NCI-H2107 treated with DMSO at 0.1 percent for 48 hours (cell line): ENCODE results near the gene OR6A2.

Source experiments
- DNase-seq: peaks from one replicate; lab custom pipeline; 2025; ENCODE audit not compliant: unreplicated experiment; lab: John Stamatoyannopoulos, UW

Gene OR6A2

DNA sequence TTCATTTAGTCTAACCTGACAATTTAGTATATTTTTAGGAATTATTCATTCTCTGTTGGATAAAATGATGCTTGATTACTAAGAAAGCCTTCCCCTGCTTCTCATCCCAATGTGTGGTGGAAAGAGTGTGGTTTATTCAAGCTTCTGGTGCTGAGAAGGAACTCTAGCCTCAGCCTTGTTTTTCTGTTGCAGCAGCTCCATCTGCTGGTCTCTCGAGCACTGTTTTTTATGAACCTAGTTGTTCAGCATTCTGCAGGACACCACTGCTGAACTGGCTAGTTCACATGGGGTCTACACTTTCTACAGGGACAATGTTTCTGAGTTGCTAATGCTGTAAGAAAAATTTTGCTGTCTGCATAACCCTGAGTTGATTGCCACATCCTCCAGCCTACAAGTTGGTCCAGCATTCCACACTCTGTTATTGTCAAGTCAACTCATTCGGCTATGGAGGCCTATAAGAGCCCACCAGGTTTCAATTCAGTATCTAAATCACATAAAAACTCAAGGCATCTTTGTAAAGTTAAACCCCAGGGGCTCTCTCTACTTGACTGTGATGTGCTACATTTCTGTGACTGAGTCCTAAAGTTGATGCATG, 42.0 kb downstream of the OR6A2 start:
- DNase-seq: peak; percentile 14

DNA sequence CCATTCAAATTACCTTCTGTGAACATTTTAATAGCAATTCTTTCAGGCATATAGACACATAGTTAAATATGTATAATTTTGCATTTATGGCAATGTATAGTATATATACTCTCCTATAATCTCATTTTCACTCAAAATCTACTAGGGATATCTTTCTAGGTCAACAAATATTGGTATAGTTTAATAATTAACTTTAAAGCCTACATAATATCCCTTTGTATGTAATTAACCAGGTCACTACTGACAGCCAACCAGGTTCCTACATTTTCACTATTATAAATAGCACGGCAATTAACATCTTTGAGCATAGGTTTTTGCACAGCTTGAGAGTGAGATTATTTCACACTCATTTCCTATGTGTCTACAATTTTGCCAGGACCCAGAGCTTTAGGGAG, 43.5 kb downstream of the OR6A2 start:
- DNase-seq: no peak

DNA sequence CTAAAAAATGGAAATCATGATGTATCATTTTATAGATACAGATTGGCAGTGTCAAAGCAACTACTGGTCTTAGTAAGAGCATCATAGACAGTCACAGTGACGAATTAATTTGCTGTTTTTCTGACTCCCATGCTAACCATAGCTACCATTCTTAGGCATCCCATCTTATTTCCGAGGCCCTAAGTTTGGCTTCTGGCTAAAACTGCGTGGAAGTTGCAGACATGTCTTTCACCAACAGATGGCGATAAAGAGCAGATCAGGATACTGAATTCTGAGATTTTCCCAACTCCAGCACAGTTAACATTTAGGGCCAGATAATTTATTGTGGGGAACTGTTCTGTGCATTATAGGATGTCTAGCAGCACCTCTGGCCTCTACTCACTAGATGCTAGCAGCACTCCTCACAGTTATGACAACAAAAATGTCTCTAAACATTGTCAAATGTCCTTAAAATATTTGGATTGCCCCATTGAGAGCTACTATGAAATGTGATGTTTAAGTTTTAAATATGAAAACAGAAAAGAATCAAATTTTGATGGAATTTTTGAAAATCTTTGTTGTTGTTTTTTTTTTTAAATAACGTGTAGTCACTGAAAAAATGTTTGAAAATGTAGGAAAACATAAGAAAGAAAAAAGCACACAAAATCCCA, 44.1 kb downstream of the OR6A2 start:
- DNase-seq: peak; percentile 2

DNA sequence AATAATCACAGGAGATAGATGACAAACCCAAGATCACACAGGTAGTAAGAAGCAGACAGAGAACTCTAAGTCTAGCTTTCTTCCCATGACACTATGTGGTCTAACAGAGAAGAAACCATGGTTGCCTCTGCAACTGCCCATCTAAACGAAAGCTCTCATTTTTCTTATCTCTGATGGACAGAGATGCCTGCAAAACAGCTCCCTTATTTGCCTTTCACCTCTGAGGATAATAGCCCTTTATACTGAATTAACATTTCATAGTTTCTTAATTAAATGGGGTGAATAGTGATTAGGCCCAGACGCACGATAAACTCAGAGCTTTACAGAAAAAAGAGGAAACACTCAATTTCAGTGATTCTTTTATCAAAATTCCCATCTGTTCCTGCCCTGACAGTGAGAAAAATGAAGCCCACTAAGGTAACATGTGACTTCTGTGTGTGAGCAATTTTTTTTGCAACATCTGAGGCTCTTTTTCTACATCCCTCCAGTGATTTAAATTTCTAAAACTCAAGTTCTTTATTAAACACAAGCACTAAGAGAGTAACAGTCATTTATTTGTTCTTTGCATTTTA, 52.3 kb downstream of the OR6A2 start:
- DNase-seq: no peak

DNA sequence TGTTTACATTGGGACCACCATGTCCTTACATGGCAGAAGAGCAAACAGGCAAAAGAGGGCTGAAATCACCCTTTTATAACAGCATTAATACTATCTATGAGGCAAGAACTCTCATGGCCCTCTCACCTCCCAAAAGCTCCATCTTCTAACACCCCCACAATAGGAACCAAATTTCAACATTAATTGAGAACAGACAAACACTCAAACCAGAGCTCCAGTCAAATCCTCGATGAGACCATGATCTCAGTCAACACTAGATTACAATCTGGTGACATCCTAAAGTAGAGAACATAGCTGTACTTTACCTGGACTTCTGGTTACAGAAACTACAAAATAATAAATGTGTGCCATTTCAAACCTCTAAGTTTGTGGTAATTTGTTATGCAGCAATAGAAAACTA, 52.9 kb downstream of the OR6A2 start:
- DNase-seq: no peak

DNA sequence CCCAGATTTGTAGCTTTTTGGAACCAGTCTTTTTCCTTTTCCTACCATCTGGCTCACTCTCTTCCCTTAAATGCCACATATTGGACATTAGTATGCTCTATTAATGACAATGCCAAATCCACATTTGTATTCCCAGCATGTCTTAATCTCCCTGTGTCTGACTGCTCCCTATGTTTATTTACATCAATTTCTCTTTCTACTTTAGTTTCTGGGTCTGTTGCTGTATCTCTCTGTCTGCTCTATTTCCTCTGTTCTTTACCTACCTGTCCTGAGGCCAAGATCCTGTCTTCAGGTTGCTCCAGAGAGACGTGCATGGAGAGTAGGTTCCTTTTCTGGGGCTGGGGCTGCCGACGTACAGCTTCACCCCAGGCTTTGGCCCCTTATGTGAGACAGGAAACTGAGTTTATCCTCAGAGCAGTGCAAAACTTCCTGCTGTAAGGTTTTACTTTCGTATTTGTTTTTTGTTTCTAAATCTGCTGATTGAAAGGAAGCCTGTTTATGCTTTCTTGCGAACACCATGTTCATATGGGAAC, 53.3 kb downstream of the OR6A2 start:
- DNase-seq: no peak

DNA sequence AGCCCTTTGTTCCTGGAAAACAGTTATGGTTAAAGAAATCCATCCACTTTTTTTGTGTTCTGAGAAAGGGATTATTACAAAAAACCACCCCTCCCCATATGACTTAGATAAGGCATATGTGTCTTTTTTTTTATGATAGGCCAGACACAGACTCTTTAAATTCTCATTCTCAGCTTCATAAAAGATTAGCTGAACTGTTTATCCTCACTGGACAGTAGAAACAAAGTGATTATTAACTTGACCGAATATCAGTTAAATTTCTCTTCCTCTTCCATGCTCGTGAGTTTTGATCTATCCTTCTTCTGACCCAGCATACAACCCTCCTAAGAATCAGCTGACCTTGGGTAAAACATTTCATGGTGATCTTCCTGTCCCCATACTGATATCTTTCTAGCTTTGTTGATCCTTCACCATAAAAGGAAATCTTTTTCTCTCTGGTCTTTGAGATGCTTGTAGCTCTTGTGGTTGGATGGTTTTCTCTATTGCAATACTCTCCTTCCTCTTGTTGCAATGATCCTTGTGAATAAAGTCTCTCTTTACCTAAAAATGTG, 53.9 kb downstream of the OR6A2 start:
- no peak for DNase-seq

DNA sequence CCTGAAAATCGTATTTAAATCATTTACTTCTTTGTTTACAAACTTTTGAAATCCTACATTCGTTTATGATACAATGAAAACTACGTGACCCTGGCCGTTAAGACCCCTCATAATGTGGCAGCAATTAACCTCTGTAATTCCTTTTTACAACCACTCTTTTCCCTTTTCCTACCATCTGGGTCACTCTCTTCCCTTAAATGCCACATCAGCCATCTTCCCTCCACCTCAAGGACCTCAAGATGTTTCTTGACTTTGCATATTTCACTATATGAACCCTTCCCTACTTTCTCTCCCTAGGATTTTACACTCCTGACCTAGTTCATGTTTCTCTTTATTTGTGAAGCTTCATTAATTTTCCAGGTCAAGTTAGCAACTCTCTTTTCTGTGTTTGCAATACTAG, 54.5 kb downstream of the OR6A2 start:
- no peak for DNase-seq

DNA sequence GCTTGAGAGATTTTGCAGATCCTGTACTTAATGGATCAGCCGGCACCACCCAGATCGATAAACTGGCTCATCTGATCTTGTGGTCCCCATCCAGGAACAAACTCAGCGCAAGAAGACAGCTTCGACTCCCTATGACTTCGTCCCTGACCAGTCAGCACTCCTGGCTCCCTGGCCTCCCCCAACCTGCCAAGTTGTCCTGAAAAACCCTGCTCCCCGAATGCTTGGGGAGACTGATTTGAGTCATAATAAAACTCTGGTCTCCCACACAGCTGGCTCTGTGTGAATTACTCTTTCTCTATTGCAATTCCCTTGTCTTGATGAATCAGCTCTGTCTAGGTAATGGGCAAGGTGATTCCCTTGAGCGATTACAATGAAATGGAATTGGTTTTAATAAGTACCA, 57.2 kb downstream of the OR6A2 start:
- no peak for DNase-seq
